Sigmoid colon (tissue), 7 donors: ENCODE data around the gene DHRS9. TPM values are rescaled to one million over a fixed set of nuclear protein-coding genes. Genes with fewer than 3 reads are reported as not detected.
A peak's percentile ranks its signal among the peaks of the same experiment; 100 is the strongest.

ENCODE experiments used
- DNase-seq: peaks from one replicate; pipeline ENCODE4 v3.0.0-alpha.2; 2019
- H3K27ac ChIP-seq, 4 donors: fragments of 200-600 bp; sonication (generic); one replicate each; pipeline ENCODE4 v1.5.1; 2016 to 2019; ENCODE audit warnings: mild to moderate bottlenecking in 1 of 4
- H3K27me3 ChIP-seq, 3 donors: fragments of 200-600 bp; sonication (generic); one replicate each; pipeline ENCODE4 v1.5.1; 2019; ENCODE audit warnings: mild to moderate bottlenecking in 1 of 3
- H3K36me3 ChIP-seq, 4 donors: fragments of 200-600 bp; sonication (generic); one replicate each; pipeline ENCODE4 v1.5.1; 2016 to 2019
- H3K4me1 ChIP-seq, 4 donors: fragments of 200-600 bp; sonication (generic); one replicate each; pipeline ENCODE4 v1.5.1; 2017 to 2019
- H3K4me3 ChIP-seq, 4 donors: fragments of 200-600 bp; sonication (generic); one replicate each; pipeline ENCODE4 v1.5.1; 2017 to 2019; ENCODE audit warnings: mild to moderate bottlenecking in 2 of 4, moderate library complexity in 1 of 4
- H3K9me3 ChIP-seq, 4 donors: fragments of 200-600 bp in 3 of 4; sonication (generic) in 3 of 4; one replicate each; pipeline versions ENCODE4 v1.5.1 to v1.6.1; 2013 to 2019
- CTCF ChIP-seq, 4 experiments: fragments of 450-650 bp in 3 of 4; fragments of 200-600 bp in 1 of 4; IDR thresholded peaks; one replicate each; pipeline ENCODE4 v1.5.1; 2016 to 2019; ENCODE audit warnings: antibody characterized with exemption in 4 of 4, mild to moderate bottlenecking in 3 of 4, moderate library complexity in 2 of 4
- EP300 ChIP-seq, 4 donors: sonication (generic); formaldehyde crosslinking; IDR thresholded peaks; one replicate each; pipeline ENCODE4 v1.6.1; 2017; ENCODE audit warnings: antibody characterized with exemption in 4 of 4
- POLR2A ChIP-seq, 2 donors: fragments of 450-650 bp; IDR thresholded peaks; one replicate each; pipeline ENCODE4 v1.6.1; 2016; ENCODE audit warnings: antibody characterized with exemption in 2 of 2, mild to moderate bottlenecking in 2 of 2, moderate library complexity in 2 of 2
- POLR2AphosphoS5 ChIP-seq, 4 donors: sonication (generic); formaldehyde crosslinking; IDR thresholded peaks; one replicate each; pipeline ENCODE4 v1.6.1; 2017; ENCODE audit warnings: antibody characterized with exemption in 4 of 4
- WGBS, 2 donors: extraction: QIAGEN DNeasy Blood & Tissue Kit; methylation state at CpG; one replicate each; pipeline ENCODE4 v1.1.7; 2013; 5-methylcytosine and 5-hydroxymethylcytosine counted together
- intact Hi-C: fragments of 100-400 bp; cut with DNase I; formaldehyde crosslinking; loops from one replicate; pipeline ENCODE4 v1.15.1; 2023
- polyA plus RNA-seq, 3 donors: library from polyadenylated mRNA; stranded (reverse); fragments of 200-250 nt; gene quantifications; one replicate each; pipeline ENCODE4 v1.2.3, GENCODE V29; 2013
- total RNA-seq, 4 donors: library from RNA; depleted of rRNA; stranded (reverse); fragments of >200 nt; gene quantifications; one replicate each; pipeline ENCODE4 v1.1.0, GENCODE V29; 2016
- donor health status: healthy with polysubstance abuse.
- donor health status: Bipolar disorder and iron deficiency.
- donor health status: healthy.

Gene DHRS9
- total and polyA plus RNA-seq, 7 donors = 0.36 to 150 (median 1.3) TPM

GRCh38 chr2:169141713-169142352 is 72.5 kb downstream of the DHRS9 start:
- Histone ChIP-seq H3K27ac (no peak overlapping the region), H3K4me1 (no peaks in the 10 kb centered on the region), H3K9me3 (no peaks in the 10 kb centered on the region), H3K27me3 (no peaks in the 10 kb centered on the region), H3K36me3 (no peaks in the 10 kb centered on the region), H3K4me3 (no peak overlapping the region)
- 25 to 26% methylated on average over 10 of the region's 10 CpGs for WGBS, 2 donors
- intact Hi-C loops = no loop called here
- no peak for TF ChIP-seq EP300 (IDR thresholded peaks at IDR 0.05)
- TF ChIP-seq CTCF (IDR thresholded peaks at IDR 0.05) = peak in 3 of 4 experiments; percentile 41 to 63 (median 47)
- DNase-seq = no peak

- no peak overlapping the region for H3K27ac ChIP-seq
Measured at GRCh38 chr2:169143998-169144397, 74.6 kb downstream of the DHRS9 start.

More at GRCh38 chr2:169143998-169144397, 74.6 kb downstream of the DHRS9 start:
- no peak for TF ChIP-seq EP300 (IDR thresholded peaks at IDR 0.05)
- no peak for TF ChIP-seq POLR2A (IDR thresholded peaks at IDR 0.05)
- no peak for TF ChIP-seq CTCF (IDR thresholded peaks at IDR 0.05)
- TF ChIP-seq POLR2AphosphoS5 (IDR thresholded peaks at IDR 0.05) = no peak
- Histone ChIP-seq H3K4me3 (no peak overlapping the region), H3K27me3 (no peaks in the 10 kb centered on the region), H3K36me3 (no peaks in the 10 kb centered on the region), H3K9me3 (no peaks in the 10 kb centered on the region), H3K4me1 (no peaks in the 10 kb centered on the region)
- 77 to 78% methylated on average over 3 of the region's 3 CpGs for WGBS, 2 donors
- DNase-seq = no peak
- intact Hi-C loops = no loop called here

Other genes with a start within 250 kb of the DHRS9 start
- gene SPC25, start 179.1 kb upstream of the DHRS9 start, total RNA-seq = under 1 TPM in 1 of 4 donors, not detected in 3; 0.54 TPM
- 1 to 10 TPM; 2.4 to 9.0 (median 8.7) TPM for gene SPC25, start 179.1 kb upstream of the DHRS9 start, polyA plus RNA-seq
- gene G6PC2, start 168.3 kb upstream of the DHRS9 start, total RNA-seq = not detected
- gene G6PC2, start 168.3 kb upstream of the DHRS9 start, polyA plus RNA-seq = under 1 TPM in 2 of 3 donors, not detected in 1; 0.06 to 0.60 TPM
- under 1 TPM in 2 of 4 donors, not detected in 2; under 0.01 to 0.55 TPM for gene ABCB11, start 38.2 kb upstream of the DHRS9 start, total RNA-seq
- under 1 TPM; 0.46 to 0.93 (median 0.60) TPM for gene ABCB11, start 38.2 kb upstream of the DHRS9 start, polyA plus RNA-seq